ENCODE results near the gene SYNDIG1. TPM values are rescaled to one million over a fixed set of nuclear protein-coding genes. Genes with fewer than 3 reads are reported as not detected.

SYNDIG1 gene
- total RNA-seq, 2 donors from 2014 or later = not detected

- ATAC-seq (replicated peaks) = no peak
- peaks cover 5% of the 10 kb centered on the region for H3K27me3 Mint-ChIP-seq
- no peak overlapping the region for H3K27ac Mint-ChIP-seq
- H3K9me3 Mint-ChIP-seq = no peaks in the 10 kb centered on the region
- H3K4me3 Mint-ChIP-seq = no peak overlapping the region
- no peaks in the 10 kb centered on the region for H3K4me1 Mint-ChIP-seq
- no peaks in the 10 kb centered on the region for H3K36me3 Mint-ChIP-seq (ENCODE audit: low read depth)
These were observed 187.8 kb downstream of the SYNDIG1 start for GRCh38 chr20:24657196-24657595.

DNA sequence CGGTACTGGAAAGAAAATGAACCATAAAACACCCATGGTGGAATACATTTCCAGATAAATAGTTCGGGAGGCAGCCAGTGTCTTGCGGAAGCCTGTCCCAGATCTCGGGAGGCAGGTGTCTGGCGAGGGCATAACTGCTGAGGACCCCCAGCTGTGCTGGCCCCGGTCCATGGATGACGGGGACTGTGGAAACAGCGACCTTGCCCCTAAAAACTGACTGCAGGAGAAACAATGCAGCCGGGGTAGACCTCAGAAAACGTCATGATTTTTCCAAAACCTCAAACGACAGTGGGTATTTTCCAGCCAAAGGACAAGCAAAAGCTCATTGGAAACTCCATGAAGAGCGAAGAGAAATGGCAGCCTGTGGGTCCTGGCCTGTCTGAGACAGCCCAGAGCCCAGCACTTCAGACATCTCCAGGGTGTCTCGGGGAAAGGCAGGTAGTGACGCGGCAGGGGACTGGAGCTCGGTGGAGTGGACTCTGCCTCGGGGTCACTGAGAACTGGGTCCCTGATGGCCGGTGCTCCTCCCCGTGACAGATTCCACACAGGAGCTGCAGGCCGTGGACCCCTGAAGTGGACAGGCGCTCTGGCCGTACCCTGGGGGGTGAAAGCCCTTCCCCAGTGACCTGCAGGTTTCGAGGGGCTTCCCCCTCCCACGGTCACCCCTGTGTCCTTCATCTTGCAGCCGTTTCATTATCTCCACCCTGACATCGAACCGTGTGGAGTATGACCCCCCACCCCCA lies 188.6 kb downstream of the SYNDIG1 start:
- Mint-ChIP-seq H3K4me1 (no peaks in the 10 kb centered on the region), H3K9me3 (no peaks in the 10 kb centered on the region), H3K27ac (no peak overlapping the region), H3K4me3 (no peak overlapping the region), H3K36me3 (ENCODE audit: low read depth) (no peaks in the 10 kb centered on the region), H3K27me3 (peaks cover 5% of the 10 kb centered on the region)
- no peak for ATAC-seq (replicated peaks)

DNA sequence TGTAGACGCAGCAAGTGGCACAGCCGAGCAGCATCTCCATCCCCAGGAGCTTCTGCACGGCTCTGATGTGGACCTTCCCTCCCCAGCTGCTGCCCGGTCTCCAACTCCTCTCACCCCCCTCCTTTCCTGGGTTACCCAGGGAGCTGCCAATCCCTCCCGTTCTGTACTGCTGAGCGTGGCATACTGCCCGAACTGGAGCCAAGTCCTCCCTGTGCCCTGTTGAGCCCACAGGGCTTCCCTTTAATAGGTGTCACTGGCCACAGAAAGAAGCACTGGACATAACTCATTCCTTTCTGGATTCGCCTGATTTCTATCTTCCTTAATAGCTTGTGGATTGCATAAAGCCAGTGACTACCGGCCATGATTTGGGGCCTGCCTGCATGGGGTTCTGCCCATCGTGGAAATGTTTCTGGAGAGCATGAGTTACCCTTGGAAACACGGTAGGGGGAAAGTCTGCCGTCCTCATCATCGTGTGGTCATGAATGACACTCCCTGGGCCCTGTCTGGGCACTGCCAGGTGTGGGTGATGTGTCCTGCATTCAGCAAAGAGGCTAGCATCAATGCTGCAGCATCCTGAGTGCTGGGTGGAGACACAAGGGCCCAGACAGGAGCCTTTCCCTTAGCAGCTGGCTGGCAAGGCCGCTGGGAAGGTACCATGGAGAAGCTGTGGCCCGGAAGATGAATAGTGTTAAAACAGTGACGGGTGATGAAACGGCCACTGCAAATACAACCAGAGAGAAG lies 189.7 kb downstream of the SYNDIG1 start:
- Mint-ChIP-seq H3K27me3 (peaks cover 5% of the 10 kb centered on the region), H3K9me3 (no peaks in the 10 kb centered on the region), H3K4me1 (no peaks in the 10 kb centered on the region), H3K36me3 (ENCODE audit: low read depth) (no peaks in the 10 kb centered on the region), H3K4me3 (no peak overlapping the region), H3K27ac (no peak overlapping the region)
- ATAC-seq (replicated peaks) = no peak

DNA sequence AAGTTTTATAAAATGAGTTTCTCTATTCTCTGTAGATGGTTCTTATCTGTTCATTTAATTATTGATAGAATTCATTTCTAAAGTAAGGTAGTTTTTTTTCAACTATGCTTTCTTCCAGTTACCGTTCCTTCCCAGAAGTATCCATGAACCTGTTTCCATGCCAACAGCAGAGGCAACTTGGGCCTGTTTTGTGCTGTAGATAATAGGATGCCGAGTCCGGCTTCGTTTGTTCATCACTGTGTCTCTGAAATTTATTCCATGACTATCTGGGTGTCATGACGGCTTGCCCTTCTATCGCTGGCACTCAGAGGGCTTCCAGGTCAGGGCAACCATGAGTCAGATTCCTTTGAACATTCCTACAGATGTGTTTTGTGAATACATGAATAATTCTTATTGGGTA lies 190.4 kb downstream of the SYNDIG1 start:
- Mint-ChIP-seq H3K4me3 (no peak overlapping the region), H3K27ac (no peak overlapping the region), H3K27me3 (peaks cover 5% of the 10 kb centered on the region), H3K9me3 (no peaks in the 10 kb centered on the region), H3K4me1 (no peaks in the 10 kb centered on the region), H3K36me3 (ENCODE audit: low read depth) (no peaks in the 10 kb centered on the region)
- no peak for ATAC-seq (replicated peaks)

- Mint-ChIP-seq H3K27me3 (peaks cover 5% of the 10 kb centered on the region), H3K36me3 (ENCODE audit: low read depth) (no peaks in the 10 kb centered on the region), H3K27ac (no peak overlapping the region), H3K4me1 (no peaks in the 10 kb centered on the region), H3K4me3 (no peak overlapping the region), H3K9me3 (no peaks in the 10 kb centered on the region)
- ATAC-seq (replicated peaks) = no peak
These were observed 191.2 kb downstream of the SYNDIG1 start for GRCh38 chr20:24660651-24661050.

DNA sequence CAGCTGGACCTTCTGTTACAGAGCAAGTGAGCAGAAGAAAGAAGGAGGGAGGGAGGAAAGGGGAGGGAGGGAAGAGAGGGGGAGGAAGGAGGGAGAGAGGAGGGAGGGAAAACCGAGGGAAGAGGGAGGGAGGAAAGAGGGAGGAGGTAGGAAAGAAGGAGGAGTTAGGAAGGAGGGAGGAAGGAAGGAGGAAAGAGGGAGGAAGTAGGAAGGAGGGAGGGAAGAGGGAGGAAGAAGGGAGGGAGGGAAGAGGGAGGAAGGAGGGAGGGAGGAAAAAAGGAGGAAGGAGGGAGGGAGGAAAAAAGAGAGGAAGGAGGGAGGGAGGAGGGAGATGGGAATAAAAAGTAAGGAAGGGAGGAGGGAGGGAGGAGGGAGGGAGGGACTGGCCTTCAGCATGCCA lies 191.8 kb downstream of the SYNDIG1 start:
- Mint-ChIP-seq H3K4me1 (no peaks in the 10 kb centered on the region), H3K9me3 (no peaks in the 10 kb centered on the region), H3K27ac (no peak overlapping the region), H3K4me3 (no peak overlapping the region), H3K27me3 (peaks cover 5% of the 10 kb centered on the region), H3K36me3 (ENCODE audit: low read depth) (no peaks in the 10 kb centered on the region)
- no peak for ATAC-seq (replicated peaks)

DNA sequence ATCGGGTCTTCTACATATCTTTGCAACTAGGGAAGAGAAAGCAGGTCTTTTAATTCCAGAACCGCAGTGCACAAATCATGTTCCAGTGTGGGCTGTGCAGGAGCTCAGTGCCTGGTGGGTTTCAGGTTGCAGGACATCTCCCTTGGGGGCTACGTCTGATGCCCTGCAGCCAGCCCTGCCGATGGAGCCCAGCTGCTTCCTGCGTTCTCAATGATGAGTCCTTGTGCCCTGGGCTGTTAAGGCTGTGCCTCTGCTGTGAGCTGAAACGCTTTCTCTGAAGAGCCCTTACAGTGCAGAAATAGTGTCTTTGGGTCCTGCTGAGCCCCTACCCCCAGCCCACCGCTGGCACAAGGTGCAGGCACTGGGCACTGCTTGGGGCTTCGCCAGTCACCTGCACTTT lies 192.9 kb downstream of the SYNDIG1 start:
- no peak for ATAC-seq (replicated peaks)
- Mint-ChIP-seq H3K27me3 (peaks cover 5% of the 10 kb centered on the region), H3K9me3 (no peaks in the 10 kb centered on the region), H3K4me1 (no peaks in the 10 kb centered on the region), H3K27ac (no peak overlapping the region), H3K36me3 (ENCODE audit: low read depth) (no peaks in the 10 kb centered on the region), H3K4me3 (no peak overlapping the region)

- Mint-ChIP-seq H3K36me3 (ENCODE audit: low read depth) (no peaks in the 10 kb centered on the region), H3K27me3 (peaks cover 5% of the 10 kb centered on the region), H3K4me3 (no peak overlapping the region), H3K9me3 (no peaks in the 10 kb centered on the region), H3K4me1 (no peaks in the 10 kb centered on the region), H3K27ac (no peak overlapping the region)
- no peak for ATAC-seq (replicated peaks)
These were observed 193.4 kb downstream of the SYNDIG1 start for GRCh38 chr20:24662752-24663365.

GRCh38 chr20:24663496-24663895 lies 194.1 kb downstream of the SYNDIG1 start:
- Mint-ChIP-seq H3K9me3 (no peaks in the 10 kb centered on the region), H3K36me3 (ENCODE audit: low read depth) (no peaks in the 10 kb centered on the region), H3K4me3 (no peak overlapping the region), H3K27ac (no peak overlapping the region), H3K27me3 (peaks cover 5% of the 10 kb centered on the region), H3K4me1 (no peaks in the 10 kb centered on the region)
- no peak for ATAC-seq (replicated peaks)

GRCh38 chr20:24664266-24664986 lies 195.0 kb downstream of the SYNDIG1 start:
- H3K27me3 Mint-ChIP-seq = no peaks in the 10 kb centered on the region
- H3K4me1 Mint-ChIP-seq = no peaks in the 10 kb centered on the region
- no peaks in the 10 kb centered on the region for H3K9me3 Mint-ChIP-seq
- H3K36me3 Mint-ChIP-seq (ENCODE audit: low read depth) = no peaks in the 10 kb centered on the region
- no peak overlapping the region for H3K4me3 Mint-ChIP-seq
- ATAC-seq (replicated peaks) = no peak
- no peak overlapping the region for H3K27ac Mint-ChIP-seq

GRCh38 chr20:24665196-24665595 lies 195.8 kb downstream of the SYNDIG1 start:
- no peaks in the 10 kb centered on the region for H3K4me1 Mint-ChIP-seq
- no peaks in the 10 kb centered on the region for H3K27me3 Mint-ChIP-seq

GRCh38 chr20:24665741-24666191 lies 196.3 kb downstream of the SYNDIG1 start:
- ATAC-seq (replicated peaks) = no peak
- H3K27ac Mint-ChIP-seq = no peak overlapping the region
- H3K27me3 Mint-ChIP-seq = no peaks in the 10 kb centered on the region
- H3K9me3 Mint-ChIP-seq = no peaks in the 10 kb centered on the region
- no peak overlapping the region for H3K4me3 Mint-ChIP-seq
- no peaks in the 10 kb centered on the region for H3K36me3 Mint-ChIP-seq (ENCODE audit: low read depth)
- H3K4me1 Mint-ChIP-seq = no peaks in the 10 kb centered on the region

More at GRCh38 chr20:24665196-24665595, 195.8 kb downstream of the SYNDIG1 start:
- Mint-ChIP-seq H3K9me3 (no peaks in the 10 kb centered on the region), H3K36me3 (ENCODE audit: low read depth) (no peaks in the 10 kb centered on the region), H3K27ac (no peak overlapping the region), H3K4me3 (no peak overlapping the region)
- no peak for ATAC-seq (replicated peaks)

DNA sequence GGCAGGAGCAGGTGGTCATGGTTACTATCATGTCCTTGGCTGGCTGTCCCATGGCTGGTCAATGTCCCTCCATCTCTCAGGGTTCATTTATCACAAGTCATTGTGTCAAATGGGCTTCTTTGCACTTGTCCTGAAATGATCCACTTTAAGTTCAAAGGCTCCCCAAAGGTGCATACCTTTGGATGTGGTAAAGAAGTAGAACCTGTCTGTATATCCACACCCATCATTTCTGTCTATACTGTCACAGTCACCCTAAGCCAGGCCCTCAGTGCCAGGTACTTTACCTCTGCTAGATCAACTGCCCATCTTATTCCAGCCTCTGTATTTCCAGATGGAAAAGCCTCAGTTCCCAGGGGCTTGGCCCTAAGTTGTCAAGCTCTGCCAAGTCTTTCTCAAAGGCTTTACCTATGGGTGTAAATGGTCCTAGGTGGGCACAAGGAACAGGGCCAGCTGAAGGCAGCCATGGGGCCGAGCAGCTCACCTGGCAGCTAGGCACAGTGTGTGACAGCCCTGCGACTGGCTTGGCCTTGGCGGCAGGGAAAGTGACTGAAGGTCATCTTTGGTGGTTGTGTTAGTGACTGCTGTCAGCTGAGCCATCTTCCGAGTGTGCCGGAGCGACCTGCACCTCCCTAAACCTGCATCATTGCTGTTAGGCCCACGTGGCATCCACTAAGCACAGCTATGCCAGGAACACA lies 198.4 kb downstream of the SYNDIG1 start:
- no peak for ATAC-seq (replicated peaks)
- Mint-ChIP-seq H3K4me3 (no peak overlapping the region), H3K27me3 (no peaks in the 10 kb centered on the region), H3K27ac (no peak overlapping the region), H3K9me3 (no peaks in the 10 kb centered on the region), H3K36me3 (ENCODE audit: low read depth) (no peaks in the 10 kb centered on the region), H3K4me1 (no peaks in the 10 kb centered on the region)

GRCh38 chr20:24668384-24668702 lies 198.9 kb downstream of the SYNDIG1 start:
- H3K9me3 Mint-ChIP-seq = no peaks in the 10 kb centered on the region
- no peak overlapping the region for H3K4me3 Mint-ChIP-seq
- no peaks in the 10 kb centered on the region for H3K27me3 Mint-ChIP-seq
- no peak overlapping the region for H3K27ac Mint-ChIP-seq
- no peaks in the 10 kb centered on the region for H3K4me1 Mint-ChIP-seq
- H3K36me3 Mint-ChIP-seq (ENCODE audit: low read depth) = no peaks in the 10 kb centered on the region
- ATAC-seq (replicated peaks) = no peak
